HG02973 (cell line): Measurements from ENCODE around the gene CCN2.

Source experiments
- ATAC-seq: cut with Tn5 transposase; IDR thresholded peaks from one replicate; pipeline ENCODE4 v1.9.1; 2021; ENCODE audit warnings: moderate library complexity; ENCODE audit not compliant: unreplicated experiment

The CCN2 gene

DNA sequence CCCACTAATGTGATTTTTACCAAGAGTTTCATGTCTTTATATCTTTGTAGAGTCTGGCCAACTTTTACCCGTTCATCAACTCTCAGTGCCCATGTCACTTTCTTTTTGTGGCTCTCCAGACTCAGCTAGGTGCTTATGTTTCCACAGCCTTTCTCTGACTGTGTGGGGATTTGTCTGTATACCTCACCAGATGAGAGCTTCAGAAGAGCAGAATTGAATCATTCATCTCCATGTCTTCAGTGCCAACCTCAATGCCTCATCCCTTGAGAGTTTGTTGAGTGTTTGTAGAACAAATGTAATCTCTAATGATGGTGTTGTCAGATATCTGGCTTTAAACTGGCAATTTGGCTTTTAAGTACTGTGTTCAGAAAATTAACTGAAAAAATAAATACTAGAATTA lies 16.8 kb upstream of the CCN2 start:
- no peak for ATAC-seq

DNA sequence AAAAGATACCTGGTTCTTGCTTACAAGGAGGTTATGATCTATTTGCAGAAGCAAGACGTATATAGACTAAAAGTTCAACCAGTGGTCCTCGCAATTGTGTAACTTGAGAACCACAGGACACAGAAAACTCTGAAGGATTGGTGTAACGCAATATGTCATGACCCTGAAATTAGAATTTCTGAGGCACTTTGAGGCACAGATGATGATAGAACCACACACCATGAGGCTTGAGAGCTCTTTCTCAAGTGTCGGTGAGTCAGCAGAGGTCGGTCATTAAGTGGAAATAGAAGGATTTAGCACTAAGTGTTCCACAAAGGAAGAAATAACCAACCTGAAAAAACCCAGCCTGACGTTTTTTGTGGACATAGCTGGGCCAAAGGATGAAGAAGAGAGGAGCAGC lies 15.3 kb upstream of the CCN2 start:
- ATAC-seq = no peak

DNA sequence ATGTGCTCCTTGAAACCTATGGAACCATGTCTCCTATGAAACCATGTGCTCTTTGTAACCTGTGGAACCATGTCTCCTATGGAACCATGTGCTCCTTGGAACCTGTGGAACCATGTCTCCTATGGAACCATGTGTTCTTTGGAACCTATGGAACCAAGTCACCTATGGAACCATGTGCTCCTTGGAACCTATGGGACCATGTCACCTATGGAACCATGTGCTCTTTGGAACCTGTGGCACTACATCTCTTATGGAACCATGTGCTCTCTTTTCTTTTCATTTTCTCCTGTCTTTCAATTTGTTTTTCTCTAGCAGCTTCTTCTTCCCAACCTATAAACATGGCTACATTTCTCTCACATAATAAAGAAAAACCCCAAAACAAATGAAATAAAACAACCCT lies 11.9 kb upstream of the CCN2 start:
- ATAC-seq = no peak

DNA sequence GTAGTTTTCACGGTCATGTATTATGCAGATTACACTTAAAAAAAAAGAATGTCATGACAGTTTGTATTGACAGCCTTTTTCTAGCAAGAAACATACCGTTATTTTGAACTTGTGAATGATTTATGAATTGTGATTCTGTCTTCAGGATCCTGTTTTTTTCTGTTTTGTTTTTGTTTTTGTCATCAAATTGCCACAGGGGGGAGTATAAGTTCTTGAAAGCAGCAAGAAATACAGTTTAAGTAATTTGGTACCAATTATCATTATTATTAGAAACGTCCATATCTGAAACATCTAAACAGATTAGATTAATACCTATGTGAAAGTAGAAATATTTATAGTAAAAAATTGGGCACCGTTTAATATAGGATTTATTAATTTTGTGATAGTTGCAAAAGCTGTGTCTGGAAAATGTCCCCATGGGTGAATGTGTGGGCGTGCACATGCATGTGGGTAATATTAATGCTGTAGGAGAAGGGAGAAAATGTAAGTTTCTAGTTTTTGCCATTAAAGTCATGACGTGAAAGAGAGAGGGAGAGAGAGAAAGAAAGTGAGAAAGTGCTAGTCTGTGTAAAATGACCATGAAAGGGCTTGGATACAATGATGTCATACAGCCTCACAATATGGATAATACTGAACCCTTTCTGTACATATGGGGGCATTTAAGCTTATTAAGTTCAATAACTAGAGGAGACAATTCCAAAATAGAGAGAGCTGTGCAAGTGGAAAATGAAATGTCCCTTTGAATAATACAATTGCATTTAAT lies 9.4 kb upstream of the CCN2 start:
- no peak for ATAC-seq

DNA sequence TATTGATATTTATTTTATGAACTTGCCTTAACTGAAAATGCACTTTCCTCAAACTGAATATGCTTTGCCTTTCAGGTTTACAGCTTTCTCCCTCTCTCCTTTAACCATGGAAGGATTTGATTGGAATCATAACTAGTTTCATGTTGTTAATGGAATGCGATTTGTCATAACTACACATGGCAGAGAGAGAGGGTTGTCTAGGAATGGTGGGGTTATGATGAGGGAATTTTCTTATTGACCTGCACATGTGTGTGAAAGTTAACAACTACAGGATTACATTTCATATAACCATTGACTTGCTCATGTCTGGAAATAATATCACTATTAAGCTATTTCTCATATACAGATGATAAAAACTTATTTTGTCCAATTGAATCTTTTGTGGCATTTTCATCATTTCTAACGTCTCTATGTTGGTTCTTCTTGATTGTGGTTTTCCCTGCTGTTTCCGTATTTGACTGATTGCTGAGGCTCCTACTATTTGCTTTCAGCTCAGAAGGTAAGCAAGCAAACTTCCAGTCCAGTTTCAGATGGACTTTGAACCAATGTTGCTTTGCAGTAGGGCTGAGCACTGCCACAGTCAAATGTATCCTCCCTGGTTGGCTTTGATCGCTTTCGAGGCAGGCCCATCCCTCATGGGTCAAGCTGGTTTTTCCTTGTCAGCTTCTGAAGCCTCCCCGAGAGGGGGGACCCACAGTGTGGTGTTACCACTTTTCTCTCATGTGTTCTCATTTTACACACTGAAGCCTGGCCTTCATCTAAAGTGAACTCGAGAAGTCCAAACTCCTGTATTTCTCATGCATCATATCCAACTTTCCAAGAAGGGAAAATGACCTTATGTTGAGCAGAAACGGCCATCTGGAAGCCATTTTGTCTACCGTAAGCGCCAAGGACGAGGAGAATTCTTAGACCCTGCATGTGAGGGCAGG lies 7.6 kb upstream of the CCN2 start:
- ATAC-seq = no peak

DNA sequence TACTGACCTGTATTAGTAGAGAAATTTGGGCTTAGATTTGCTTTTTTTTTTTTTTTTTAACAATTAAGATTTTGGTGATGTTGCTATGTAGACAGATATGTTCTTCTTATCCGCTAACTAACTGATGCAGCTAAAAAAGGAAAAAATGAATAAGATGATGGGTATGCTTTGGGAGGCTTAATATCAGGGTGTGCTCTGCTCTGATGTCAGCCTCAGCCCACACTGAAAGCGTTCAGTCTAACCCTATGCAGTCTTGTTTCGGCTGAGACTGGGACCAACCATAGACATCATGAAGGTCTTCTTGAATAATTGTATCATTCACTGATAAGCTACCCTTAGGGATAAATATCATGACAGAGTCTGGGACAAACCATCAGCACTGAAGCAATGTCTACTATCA lies 6.9 kb upstream of the CCN2 start:
- no peak for ATAC-seq

DNA sequence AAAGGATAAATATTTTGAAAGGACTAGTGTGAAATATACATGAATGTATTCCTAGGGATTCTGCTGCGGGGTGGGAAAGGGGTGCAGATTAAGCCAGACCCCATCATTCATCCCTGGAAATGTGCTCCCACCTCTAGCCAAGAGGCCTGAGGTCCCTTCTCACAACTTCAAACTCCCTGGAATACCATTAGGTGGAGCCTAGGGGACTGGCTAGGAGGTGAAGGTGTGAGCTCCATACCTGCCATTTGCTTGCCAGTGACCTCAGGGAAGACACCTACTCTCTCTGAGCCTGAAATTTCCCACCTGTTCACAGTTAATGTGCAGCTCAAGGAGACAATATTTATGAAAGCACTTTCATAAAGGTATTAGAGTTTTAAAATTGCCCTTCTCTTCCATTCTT lies 4.7 kb upstream of the CCN2 start:
- no peak for ATAC-seq

DNA sequence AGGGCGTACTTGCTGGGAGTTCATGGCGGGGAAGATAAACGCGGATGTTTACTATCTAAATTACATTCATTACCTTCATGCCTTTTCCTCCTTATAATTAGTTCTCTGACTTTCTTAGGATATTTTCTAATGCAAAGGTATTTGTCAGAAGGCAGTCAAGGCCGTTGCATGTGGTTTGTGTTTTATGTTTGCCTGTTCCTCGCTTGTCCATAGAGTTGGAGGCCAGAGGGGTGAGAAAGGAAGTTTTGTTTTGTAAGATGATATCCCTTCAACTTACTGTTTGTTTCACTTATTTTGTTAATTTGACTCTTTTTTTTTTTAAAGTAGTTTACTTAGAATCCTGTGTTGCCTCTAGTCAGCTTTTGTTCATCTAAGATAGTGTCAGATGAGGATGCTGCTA lies 4.0 kb upstream of the CCN2 start:
- ATAC-seq = no peak

DNA sequence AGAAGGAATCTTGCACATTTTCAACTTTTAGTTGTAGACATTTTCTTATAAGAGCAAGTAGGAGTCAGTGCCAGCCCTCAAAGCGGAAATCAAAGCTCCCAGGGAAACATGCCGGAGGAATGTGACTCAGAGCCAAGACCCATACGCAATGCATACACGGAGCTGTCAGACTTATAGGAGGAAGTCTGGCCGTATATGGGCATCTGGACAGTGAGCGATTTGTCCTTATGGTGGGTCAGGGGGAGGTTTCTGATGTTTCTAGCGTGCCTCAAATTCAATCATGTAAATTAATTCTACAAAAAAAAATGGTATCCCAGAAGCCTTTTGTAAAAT lies 3.6 kb upstream of the CCN2 start:
- no peak for ATAC-seq

DNA sequence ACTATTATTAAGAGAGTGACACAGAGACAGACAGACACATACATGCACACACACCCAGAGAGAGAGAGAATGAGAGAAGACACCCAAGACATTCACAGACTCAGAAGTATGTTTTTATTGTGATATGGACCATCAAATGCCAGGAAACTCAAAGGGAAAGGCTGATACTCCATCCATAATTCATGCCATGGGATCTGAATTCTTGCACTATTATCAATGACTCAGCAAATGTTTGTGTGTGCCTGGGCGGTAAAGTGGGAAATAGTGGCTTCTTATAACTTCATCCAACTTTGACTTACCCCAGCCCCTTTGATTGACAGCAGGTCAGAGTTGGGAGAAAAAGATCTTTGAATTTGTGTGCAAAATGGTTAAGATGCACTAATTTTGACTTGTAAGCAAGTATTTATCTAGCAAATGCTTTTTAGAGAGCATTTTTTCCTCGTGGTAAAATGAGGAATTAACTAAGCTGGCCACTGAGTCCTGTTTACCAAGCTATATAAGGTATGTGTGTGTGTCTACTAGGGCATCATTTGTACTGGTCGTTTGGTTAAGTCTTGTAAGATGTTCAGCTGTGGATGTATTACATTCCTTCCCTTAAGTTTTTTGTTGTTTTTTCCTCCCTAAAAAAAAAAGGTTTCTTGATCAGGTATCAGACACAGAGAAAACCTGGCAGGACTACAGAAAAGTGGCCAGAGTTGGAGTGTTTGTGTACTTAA lies 3.0 kb upstream of the CCN2 start:
- ATAC-seq = no peak

DNA sequence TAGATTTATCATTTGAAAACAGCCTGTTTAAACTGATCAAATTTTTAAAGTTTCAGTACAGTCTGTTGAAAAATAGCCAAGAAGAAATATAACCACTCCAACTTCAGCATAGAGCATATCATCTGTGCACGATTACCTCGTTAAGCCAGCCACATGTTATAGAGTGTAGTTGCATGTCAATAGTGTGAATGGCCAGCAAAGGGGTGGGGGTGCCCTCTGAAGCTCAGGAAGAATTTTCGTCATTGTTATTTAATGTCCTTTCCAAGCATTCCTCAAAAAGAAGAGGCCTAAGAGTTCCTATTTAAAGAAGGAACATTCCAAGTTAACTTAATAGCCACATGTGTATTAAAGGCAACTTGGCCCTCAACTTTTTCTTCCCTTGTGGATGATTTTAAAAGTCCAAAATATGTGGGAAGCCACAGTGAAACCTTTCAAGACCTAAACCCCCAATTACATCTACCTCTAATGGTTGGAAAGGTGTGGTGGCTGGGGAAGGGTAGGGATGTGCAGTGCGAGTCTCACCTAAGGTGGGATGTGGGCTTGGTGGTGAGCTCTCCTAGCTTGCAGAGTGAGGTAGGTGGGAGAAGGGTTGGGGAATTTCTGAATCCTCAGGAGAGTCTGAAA lies 1.8 kb upstream of the CCN2 start:
- no peak for ATAC-seq

DNA sequence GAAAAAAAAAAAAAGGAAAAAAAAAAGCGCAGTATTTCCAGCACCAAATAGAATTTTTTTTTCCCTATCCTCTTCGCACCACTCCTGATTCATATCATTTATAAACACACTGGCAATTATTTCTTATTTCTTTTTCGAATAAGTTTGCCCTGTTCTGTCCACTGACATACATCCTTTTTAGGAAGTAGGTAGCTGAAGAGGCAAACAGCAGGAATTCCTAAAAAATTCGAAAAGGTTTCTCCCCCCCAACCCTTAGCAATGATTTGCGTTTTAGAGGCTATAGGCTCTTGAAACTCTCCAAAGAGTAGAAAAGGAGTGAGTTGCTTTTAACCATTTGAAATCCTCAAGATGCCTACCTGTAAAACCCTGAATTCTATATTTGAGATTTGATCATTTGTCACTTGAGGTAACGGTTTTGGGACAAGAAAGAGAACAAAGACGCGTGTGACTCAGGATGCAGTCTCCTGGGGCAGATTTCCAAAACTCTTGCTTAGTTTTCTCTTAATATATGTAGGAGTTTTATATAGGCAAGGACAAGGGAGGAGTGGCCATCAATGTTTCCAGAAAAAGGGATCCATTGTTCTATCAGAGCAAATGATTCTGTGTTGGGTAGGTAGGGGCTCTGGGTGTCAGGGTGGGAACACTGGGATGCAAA lies 531 bp upstream of the CCN2 start:
- no peak for ATAC-seq

DNA sequence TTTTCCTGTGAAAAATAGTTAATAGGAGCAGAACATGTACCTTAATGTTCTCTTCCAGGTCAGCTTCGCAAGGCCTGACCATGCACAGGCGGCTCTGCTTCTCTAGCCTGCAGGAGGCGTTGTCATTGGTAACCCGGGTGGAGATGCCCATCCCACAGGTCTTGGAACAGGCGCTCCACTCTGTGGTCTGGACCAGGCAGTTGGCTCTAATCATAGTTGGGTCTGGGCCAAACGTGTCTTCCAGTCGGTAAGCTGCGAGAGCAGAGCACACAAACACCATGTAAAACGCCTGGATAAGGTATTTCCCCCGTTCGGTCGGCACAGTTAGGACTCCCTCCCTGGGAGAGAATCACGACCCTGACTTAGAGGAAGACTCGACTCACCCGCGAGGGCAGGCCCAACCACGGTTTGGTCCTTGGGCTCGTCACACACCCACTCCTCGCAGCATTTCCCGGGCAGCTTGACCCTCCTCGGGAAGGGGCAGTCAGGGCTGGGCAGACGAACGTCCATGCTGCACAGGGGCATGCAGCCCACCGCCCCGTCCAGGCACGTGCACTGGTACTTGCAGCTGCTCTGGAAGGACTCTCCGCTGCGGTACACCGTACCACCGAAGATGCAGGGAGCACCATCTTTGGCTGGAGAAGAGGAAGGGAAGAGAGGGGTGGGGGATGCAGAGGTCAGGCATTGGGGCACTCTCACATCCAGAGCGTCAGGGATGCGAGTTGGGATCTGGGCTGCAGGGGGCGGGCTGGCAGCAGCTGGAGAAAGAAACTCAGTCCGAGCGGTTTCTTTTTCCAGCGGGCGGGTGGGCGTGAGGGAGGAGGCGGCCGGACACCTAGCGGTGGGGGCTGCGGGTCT lies 1.0 kb downstream of the CCN2 start:
- peak; percentile 61 for ATAC-seq

DNA sequence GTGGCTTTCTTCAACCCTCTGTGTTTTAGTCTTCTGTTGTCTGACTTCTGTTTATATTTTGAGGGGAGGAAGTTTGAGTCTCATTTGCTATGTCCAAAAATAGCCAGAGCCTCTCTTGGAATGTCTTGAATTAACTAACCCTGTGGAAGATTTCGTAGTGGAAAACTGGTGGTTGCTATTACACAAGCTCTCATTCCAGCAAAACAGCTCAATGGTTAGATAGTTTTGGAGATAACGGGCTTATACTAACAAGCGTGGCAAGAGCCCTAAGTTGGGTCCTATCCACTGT lies 1.6 kb downstream of the CCN2 start:
- ATAC-seq = no peak

DNA sequence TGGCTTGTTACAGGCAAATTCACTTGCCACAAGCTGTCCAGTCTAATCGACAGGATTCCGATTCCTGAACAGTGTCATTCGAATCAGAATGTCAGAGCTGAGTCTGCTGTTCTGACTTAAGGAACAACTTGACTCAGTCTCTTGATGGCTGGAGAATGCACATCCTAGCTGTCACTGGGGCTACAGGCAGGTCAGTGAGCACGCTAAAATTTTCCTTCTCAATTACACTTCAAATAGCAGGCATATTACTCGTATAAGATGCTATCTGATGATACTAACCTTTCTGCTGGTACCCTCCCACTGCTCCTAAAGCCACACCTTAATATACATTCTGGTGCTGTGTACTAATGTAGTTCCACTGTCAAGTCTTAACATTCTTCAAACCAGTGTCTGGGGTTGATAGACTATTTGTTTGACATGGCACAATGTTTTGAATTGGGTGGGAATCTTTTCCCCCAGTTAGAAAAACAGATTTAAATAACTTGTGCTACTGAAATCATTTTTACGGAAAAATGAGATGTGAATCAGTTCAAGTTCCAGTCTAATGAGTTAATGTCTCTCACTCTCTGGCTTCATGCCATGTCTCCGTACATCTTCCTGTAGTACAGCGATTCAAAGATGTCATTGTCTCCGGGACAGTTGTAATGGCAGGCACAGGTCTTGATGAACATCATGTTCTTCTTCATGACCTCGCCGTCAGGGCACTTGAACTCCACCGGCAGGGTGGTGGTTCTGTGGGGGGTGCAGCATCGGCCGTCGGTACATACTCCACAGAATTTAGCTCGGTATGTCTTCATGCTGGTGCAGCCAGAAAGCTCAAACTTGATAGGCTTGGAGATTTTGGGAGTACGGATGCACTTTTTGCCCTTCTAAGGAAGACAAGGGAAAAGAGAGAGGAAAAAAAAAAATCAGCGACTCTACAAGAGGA lies 2.2 kb downstream of the CCN2 start:
- no peak for ATAC-seq

DNA sequence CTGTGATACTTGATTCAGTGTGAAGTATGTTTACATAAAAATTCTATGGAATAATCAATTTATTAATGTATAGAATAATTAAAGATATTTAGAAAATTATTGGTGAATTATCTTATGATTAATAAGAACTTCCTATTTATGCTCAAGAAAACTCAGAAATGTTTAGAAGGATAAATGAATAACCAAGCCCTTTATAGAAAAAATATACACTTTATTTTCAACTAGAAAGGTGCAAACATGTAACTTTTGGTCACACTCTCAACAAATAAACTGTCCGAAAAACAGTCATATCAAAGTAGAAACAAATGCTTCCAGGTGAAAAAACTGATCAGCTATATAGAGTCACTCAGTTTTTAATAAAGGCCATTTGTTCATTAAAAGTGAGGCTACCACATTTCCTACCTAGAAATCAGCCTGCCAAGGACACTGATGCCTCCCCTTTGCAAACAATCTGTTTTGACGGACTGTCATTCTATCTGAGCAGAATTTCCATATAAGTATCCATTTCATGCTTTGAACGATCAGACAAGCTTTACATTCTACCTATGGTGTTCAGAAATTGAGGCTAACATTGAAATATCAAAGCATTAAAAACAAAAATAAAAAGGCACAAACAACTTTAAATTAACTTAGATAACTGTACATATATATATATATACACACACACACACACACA lies 3.0 kb downstream of the CCN2 start:
- ATAC-seq = no peak

DNA sequence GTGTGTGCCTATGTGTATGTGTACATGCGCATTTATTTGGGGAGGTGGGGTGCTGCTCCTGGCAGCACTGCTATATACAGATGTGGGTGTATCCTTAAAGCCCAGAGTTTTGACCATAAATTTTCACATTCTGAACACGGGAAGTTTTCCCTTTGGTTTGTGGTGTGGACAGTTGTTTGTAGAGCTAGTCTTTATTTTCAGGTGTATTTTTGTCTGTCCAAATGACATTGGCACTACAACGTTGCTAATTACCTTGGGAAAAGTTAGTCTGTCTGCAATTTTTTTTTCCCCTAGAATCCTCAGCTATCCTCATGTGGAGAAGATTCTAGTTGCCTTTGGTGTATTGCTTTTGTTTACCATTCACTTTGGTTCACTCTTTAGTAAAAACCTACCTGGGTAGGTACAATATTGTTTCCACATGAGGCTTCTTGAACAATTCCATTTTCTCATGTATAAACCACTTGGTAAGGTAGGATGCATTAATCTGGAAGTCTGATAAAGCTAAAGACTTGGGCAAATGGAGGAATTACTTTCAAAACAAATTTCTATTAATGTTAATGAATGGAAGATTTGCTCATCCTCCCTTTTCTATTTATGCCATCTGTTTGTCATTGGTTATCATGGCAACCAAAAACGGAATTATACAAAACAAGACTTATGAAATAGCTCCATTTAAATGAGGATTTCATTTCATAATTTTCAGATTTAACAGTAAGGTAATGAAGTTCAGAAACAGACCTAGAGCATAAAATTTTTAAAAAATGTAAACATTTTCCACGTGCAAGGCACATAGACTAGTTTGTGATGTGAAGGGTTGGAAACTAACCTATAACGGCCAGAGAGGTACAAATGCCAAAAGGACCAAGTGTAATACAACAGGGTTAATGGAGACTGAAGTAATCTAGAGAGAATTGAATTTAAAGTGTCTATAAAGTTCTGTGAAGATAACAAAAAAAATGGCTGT lies 3.9 kb downstream of the CCN2 start:
- ATAC-seq = no peak
